ENCODE results near the gene ZNF764.
A peak's percentile ranks its signal among the peaks of the same experiment; 100 is the strongest.
"Not testable (repeated sequence)": the region's sequence is repeated elsewhere in the genome, so short reads cannot be mapped to it uniquely, and the experiment has no call there.

The ZNF764 gene

DNA sequence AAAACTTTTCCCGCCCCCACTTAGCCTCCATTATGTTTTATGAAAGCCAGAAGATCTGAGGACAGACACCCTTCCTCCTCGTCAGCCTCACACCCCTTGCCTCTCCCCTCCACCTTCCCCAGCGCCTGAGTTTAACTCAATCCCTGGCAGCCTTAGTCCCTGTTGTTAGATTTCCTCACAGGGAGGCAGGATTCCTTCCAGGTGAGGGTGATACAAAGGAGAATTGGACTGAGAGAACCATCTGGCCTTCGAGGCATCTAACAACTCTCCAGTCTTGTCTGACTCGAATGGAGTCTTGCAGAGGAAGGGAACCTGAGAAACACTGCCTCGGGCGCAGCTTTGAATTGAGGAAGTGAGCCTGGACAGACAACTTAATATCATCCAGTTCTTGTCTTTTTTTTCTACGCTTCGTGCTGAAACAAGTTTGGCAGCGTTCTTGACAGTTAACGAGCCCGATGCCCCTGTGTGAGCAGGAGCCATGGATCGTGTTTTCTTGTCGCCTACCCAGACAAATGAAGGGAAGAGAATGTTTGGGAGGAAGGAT lies 30.5 kb downstream of the ZNF764 start:
- Histone ChIP-seq H3K27me3 (ENCODE audit: control insufficient read depth in 1 of 2, insufficient read depth in 2 of 2, low read length in 2 of 2) (no peaks in the 10 kb centered on the region), H3K4me3 (ENCODE audit: low read depth in 1 of 2, low read length in 2 of 2) (peak overlapping the region; percentile 62 to 73), H3K9me3 (ENCODE audit: control insufficient read depth in 1 of 2, low read length in 2 of 2) (no peaks in the 10 kb centered on the region), H3K9ac (ENCODE audit: low read depth in 1 of 2, low read length in 2 of 2) (peak overlapping the region; percentile 58 to 60), H3K36me3 (ENCODE audit: control insufficient read depth in 1 of 2, insufficient read depth in 2 of 2, low read length in 2 of 2) (peaks cover 0 to 25% of the 10 kb centered on the region in 2 donors), H3K4me1 (ENCODE audit: control insufficient read depth in 1 of 2, insufficient read depth in 2 of 2, low read length in 2 of 2) (peaks cover 16 to 38% of the 10 kb centered on the region in 2 donors), H3K27ac (ENCODE audit: low read depth, low read length) (peak overlapping the region; percentile 73)

DNA sequence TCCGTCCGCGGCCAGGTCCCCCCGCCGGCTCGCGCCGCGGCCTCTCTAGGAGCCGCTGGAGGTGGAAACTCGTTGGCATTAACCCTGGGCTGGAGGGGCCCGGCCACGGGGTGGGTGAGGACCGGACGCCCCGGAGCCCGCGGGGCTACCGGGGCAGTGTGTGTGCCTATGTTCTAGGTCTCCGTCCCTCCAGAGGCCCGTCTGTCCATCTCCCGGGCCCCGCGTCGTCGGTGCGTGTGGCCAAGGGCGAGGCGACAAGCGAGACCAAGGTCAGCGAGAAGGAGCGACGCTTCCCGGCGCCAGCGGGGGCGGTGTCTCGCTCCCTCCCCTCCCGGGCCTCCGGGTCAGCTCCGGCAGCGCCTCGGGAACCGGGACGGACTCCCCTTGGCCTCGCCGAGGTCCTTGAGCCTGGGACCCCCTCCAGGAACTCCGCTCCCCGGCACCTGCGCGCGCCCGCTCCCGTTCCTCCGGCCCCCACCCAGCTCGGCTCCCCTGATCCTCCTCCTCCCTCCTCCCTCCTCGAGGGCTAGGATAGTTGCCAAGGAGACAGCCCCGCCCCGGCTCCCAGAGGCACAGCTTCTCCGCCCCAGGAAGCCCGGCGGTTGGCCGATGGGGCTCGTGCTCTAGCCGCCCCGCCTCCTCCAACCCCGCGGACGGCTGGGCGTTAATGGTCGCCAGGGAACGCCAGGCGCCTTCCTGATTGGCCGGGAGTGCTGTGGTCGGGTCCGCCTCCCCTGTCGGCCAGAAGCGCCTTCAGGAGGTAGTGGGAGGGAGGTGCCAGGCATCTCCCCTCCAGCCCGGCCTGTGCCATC lies 31.1 kb downstream of the ZNF764 start:
- Histone ChIP-seq H3K9ac (ENCODE audit: low read depth in 1 of 2, low read length in 2 of 2) (peak overlapping the region; percentile 81 to 92), H3K27ac (ENCODE audit: low read depth, low read length) (peak overlapping the region; percentile 98), H3K4me3 (ENCODE audit: low read depth in 1 of 2, low read length in 2 of 2) (peak overlapping the region; percentile 73 to 79), H3K9me3 (ENCODE audit: control insufficient read depth in 1 of 2, low read length in 2 of 2) (no peaks in the 10 kb centered on the region), H3K4me1 (ENCODE audit: control insufficient read depth in 1 of 2, insufficient read depth in 2 of 2, low read length in 2 of 2) (peaks cover 22 to 44% of the 10 kb centered on the region in 2 donors), H3K36me3 (ENCODE audit: control insufficient read depth in 1 of 2, insufficient read depth in 2 of 2, low read length in 2 of 2) (peaks cover 0 to 18% of the 10 kb centered on the region in 2 donors), H3K27me3 (ENCODE audit: control insufficient read depth in 1 of 2, insufficient read depth in 2 of 2, low read length in 2 of 2) (no peaks in the 10 kb centered on the region)

DNA sequence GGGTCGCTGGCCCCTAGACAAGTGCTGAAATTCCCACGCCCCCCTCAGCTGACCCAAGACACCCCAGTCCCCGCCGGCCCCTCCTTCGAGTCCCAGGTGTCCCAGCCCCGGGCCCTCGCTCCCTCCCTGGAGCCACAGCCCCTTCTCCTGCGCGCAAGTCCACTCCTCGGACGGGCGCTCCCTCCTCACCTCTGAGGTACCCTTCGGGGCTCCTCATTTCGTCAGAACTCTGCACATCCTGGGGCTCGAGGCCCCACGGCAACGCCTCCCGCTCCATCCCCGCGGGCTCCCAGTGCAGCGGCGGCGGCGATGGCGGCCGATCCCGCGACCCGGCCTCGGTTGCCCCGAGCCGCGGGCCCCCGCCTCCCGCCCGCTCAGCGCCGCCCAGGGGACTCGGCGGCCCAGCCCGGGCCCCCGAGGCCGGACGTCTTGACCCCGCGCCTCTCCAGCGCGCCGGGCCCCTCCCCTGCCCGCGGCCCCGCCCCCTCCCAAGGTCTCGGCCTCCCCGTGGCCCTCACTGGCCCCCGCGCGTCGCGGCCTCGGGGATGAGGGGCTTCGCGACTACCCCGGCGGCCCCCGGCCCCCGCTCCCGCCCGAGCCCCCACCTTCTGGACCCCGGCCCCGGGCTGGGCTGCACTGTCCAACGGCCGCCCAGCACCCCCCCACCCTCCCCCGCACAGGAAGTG lies 31.9 kb downstream of the ZNF764 start, which contains the start of gene ZNF768:
Gene ZNF768, minus strand, starts transcription at position 430 of the 686 bp plus-strand sequence. Its CDS starts 153 bp downstream, at position 277.
- H3K9me3 ChIP-seq (ENCODE audit: control insufficient read depth in 1 of 2, low read length in 2 of 2) = no peaks in the 10 kb centered on the region
- H3K27ac ChIP-seq (ENCODE audit: low read depth, low read length) = peak within 1 kb of the TSS; percentile 98
- H3K9ac ChIP-seq (ENCODE audit: low read depth in 1 of 2, low read length in 2 of 2) = peak within 1 kb of the TSS; percentile 81 to 92
- peak within 1 kb of the TSS; percentile 77 to 79 for H3K4me3 ChIP-seq (ENCODE audit: low read depth in 1 of 2, low read length in 2 of 2)
- H3K27me3 ChIP-seq (ENCODE audit: control insufficient read depth in 1 of 2, insufficient read depth in 2 of 2, low read length in 2 of 2) = no peaks in the 10 kb centered on the region
- H3K36me3 ChIP-seq (ENCODE audit: control insufficient read depth in 1 of 2, insufficient read depth in 2 of 2, low read length in 2 of 2) = peaks cover 0 to 14% of the 10 kb centered on the region in 2 donors
- peaks cover 29 to 51% of the 10 kb centered on the region in 2 donors for H3K4me1 ChIP-seq (ENCODE audit: control insufficient read depth in 1 of 2, insufficient read depth in 2 of 2, low read length in 2 of 2)

DNA sequence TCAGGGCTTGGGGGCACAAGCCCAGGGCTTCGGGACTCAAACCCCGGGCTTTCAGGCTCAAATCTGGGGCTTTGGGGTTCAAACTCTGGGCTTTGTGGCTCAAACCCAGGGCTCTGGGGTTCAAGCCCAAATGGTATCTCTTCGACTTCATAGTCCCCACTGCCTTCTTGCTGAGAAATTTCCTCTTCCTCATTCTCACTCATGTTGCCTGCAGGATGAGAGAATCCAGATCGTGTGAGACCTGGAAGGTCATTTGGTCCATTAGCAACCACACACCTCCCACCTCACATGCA lies 32.4 kb downstream of the ZNF764 start:
- H3K36me3 ChIP-seq (ENCODE audit: control insufficient read depth in 1 of 2, insufficient read depth in 2 of 2, low read length in 2 of 2) = peaks cover 0 to 11% of the 10 kb centered on the region in 2 donors
- no peaks in the 10 kb centered on the region for H3K27me3 ChIP-seq (ENCODE audit: control insufficient read depth in 1 of 2, insufficient read depth in 2 of 2, low read length in 2 of 2)
- H3K4me1 ChIP-seq (ENCODE audit: control insufficient read depth in 1 of 2, insufficient read depth in 2 of 2, low read length in 2 of 2) = peaks cover 29 to 51% of the 10 kb centered on the region in 2 donors
- peak overlapping the region; percentile 65 for H3K27ac ChIP-seq (ENCODE audit: low read depth, low read length)
- no peaks in the 10 kb centered on the region for H3K9me3 ChIP-seq (ENCODE audit: control insufficient read depth in 1 of 2, low read length in 2 of 2)
- H3K4me3 ChIP-seq (ENCODE audit: low read depth in 1 of 2, low read length in 2 of 2) = peak overlapping the region; percentile 75 to 77
- H3K9ac ChIP-seq (ENCODE audit: low read depth in 1 of 2, low read length in 2 of 2) = peak overlapping the region; percentile 68 to 72

- Histone ChIP-seq H3K36me3 (ENCODE audit: control insufficient read depth in 1 of 2, insufficient read depth in 2 of 2, low read length in 2 of 2) (peaks cover 0 to 8% of the 10 kb centered on the region in 2 donors), H3K9ac (ENCODE audit: low read depth in 1 of 2, low read length in 2 of 2) (no peak overlapping the region), H3K4me3 (ENCODE audit: low read depth in 1 of 2, low read length in 2 of 2) (no peak overlapping the region), H3K27me3 (ENCODE audit: control insufficient read depth in 1 of 2, insufficient read depth in 2 of 2, low read length in 2 of 2) (no peaks in the 10 kb centered on the region), H3K4me1 (ENCODE audit: control insufficient read depth in 1 of 2, insufficient read depth in 2 of 2, low read length in 2 of 2) (peaks cover 29 to 49% of the 10 kb centered on the region in 2 donors), H3K27ac (ENCODE audit: low read depth, low read length) (no peak overlapping the region), H3K9me3 (ENCODE audit: control insufficient read depth in 1 of 2, low read length in 2 of 2) (no peaks in the 10 kb centered on the region)
Observed at GRCh38 chr16:30524575-30525568, 33.3 kb downstream of the ZNF764 start.

DNA sequence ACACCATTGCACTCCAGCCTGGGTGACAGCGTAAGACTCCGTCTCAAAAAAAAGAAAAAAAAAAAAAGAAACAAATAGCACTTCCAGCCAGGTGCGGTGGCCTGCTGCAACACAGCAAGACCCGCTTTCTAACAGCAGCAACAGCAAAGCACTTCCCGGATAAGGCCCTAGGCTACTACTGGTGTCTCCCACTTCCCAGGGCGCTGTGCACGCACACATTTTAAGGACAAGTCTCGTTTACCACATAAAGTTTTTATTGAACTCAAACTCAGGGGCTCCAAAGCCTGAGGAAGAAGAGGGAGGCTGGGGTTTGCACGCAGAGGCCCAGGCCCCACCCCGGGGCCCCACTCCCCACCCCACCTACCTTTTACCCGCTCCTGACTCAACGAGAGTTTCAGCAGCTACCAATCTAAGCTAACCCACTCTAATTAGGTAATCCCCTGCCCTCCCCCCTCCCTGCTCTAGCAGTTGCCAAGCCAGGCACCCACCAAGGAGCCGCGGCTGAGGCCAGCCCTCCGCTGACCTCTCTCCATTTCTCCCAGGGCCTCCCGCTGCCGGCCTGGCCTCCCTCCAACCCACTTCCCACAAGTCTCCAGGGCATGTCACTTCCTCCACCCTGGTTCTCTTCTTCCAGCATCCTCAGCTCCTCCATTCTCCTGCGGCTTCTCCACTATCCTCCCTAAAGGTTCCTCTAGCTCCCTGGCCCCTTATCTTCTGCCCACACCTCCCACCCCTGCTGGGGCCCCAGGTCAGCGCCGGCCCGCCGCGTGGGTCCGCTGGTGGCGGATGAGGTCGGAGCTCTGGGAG lies 34.2 kb downstream of the ZNF764 start:
- no peaks in the 10 kb centered on the region for H3K27me3 ChIP-seq (ENCODE audit: control insufficient read depth in 1 of 2, insufficient read depth in 2 of 2, low read length in 2 of 2)
- peaks cover 29 to 44% of the 10 kb centered on the region in 2 donors for H3K4me1 ChIP-seq (ENCODE audit: control insufficient read depth in 1 of 2, insufficient read depth in 2 of 2, low read length in 2 of 2)
- H3K27ac ChIP-seq (ENCODE audit: low read depth, low read length) = no peak overlapping the region
- no peak overlapping the region for H3K4me3 ChIP-seq (ENCODE audit: low read depth in 1 of 2, low read length in 2 of 2)
- H3K9me3 ChIP-seq (ENCODE audit: control insufficient read depth in 1 of 2, low read length in 2 of 2) = no peaks in the 10 kb centered on the region
- no peak overlapping the region for H3K9ac ChIP-seq (ENCODE audit: low read depth in 1 of 2, low read length in 2 of 2)
- H3K36me3 ChIP-seq (ENCODE audit: control insufficient read depth in 1 of 2, insufficient read depth in 2 of 2, low read length in 2 of 2) = peaks cover 0 to 8% of the 10 kb centered on the region in 2 donors

DNA sequence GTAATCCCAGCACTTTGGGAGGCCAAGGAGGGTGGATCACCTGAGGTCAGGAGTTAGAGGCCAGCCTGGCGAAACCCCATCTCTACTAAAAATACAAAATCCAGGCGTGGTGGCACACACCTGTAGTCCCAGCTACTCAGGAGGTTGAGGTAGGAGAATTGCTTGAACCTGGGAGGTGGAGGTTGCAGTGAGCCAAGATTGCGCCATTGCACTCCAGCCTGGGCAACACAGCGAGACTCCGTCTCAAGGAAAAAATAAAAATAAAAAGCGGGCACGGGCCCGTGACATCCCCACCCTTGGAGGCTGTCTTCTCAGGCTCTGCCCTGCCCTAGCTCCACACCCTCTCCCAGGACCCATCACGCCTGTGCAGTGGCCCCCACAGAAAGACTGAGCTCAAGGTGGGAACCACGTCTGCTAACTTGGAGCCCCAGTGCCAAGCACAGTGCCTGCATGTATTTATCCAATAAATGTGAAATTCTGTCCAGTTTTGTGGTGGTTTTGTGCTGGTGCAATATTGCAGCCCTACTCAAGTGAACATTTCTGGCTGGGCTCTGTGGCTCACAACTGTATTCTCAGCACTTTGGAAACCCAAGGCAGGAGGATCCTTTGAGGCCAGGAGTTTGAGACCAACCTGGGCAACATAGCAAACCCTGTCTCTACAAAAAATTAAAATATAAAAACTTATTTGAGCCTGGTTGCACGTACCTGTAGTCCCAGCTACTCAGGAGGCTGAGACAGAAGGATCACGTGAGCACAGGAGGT lies 35.3 kb downstream of the ZNF764 start:
- H3K9ac ChIP-seq (ENCODE audit: low read depth in 1 of 2, low read length in 2 of 2); H3K27ac ChIP-seq (ENCODE audit: low read depth, low read length); H3K36me3 ChIP-seq (ENCODE audit: control insufficient read depth in 1 of 2, insufficient read depth in 2 of 2, low read length in 2 of 2); H3K27me3 ChIP-seq (ENCODE audit: control insufficient read depth in 1 of 2, insufficient read depth in 2 of 2, low read length in 2 of 2); H3K4me3 ChIP-seq (ENCODE audit: low read depth in 1 of 2, low read length in 2 of 2); H3K9me3 ChIP-seq (ENCODE audit: control insufficient read depth in 1 of 2, low read length in 2 of 2): not testable (repeated sequence)
- peaks cover 26 to 34% of the 10 kb centered on the region in 2 donors for H3K4me1 ChIP-seq (ENCODE audit: control insufficient read depth in 1 of 2, insufficient read depth in 2 of 2, low read length in 2 of 2)

DNA sequence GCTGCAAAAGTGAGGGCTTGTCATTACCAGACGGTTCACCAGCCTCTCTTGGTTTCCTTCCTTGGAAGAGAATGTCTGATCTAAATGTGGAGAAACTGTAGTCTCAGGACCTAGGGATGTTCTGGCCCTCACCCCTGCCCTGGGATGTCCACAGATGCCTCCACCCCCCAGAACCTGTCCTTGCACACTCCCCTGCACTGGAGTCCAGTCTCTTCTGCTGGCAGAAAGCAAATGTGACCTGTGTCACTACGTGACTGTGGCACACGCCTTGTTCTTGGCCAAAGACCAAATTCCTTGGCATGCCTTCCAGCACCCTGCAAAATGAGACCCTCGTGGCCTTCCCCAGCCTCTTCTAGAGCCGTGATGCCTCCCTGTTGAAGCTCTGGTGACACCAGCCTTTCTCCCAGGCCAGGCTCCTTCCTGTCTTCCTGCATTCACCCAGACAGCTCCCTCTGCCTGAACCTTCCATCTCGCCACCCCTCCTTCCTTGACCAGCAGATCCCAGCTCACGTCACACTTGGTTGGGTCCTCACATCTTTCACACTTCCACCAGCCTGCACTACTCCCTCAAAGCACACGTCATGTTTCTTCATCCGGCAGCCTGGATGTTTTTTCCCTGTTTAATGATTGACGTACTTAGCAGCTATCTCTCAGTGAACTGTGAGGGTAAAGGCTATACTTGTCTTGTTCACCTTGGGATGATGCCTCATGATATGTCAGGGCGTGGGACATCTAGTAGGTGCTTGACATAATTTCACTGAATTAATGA lies 36.1 kb downstream of the ZNF764 start:
- H3K27ac ChIP-seq (ENCODE audit: low read depth, low read length) = peak overlapping the region; percentile 41
- H3K9me3 ChIP-seq (ENCODE audit: control insufficient read depth in 1 of 2, low read length in 2 of 2) = no peaks in the 10 kb centered on the region
- peaks cover 0 to 11% of the 10 kb centered on the region in 2 donors for H3K36me3 ChIP-seq (ENCODE audit: control insufficient read depth in 1 of 2, insufficient read depth in 2 of 2, low read length in 2 of 2)
- no peak overlapping the region for H3K4me3 ChIP-seq (ENCODE audit: low read depth in 1 of 2, low read length in 2 of 2)
- H3K4me1 ChIP-seq (ENCODE audit: control insufficient read depth in 1 of 2, insufficient read depth in 2 of 2, low read length in 2 of 2) = peaks cover 21 to 29% of the 10 kb centered on the region in 2 donors
- H3K27me3 ChIP-seq (ENCODE audit: control insufficient read depth in 1 of 2, insufficient read depth in 2 of 2, low read length in 2 of 2) = no peaks in the 10 kb centered on the region
- H3K9ac ChIP-seq (ENCODE audit: low read depth in 1 of 2, low read length in 2 of 2) = no peak overlapping the region

Data from duodenal mucosa (tissue), 2 donors.